HG02970 (cell line): Measurements from ENCODE around the gene FARP2.

Experiments
- ATAC-seq: cut with Tn5 transposase; IDR thresholded peaks from one replicate; pipeline ENCODE4 v1.9.1; 2021; ENCODE audit warnings: mild to moderate bottlenecking, moderate library complexity, moderate number of reproducible peaks; ENCODE audit not compliant: unreplicated experiment, low FRiP score

The FARP2 gene

GRCh38 chr2:241324775-241325174, 31.3 kb upstream of the FARP2 start:
- no peak for ATAC-seq

DNA sequence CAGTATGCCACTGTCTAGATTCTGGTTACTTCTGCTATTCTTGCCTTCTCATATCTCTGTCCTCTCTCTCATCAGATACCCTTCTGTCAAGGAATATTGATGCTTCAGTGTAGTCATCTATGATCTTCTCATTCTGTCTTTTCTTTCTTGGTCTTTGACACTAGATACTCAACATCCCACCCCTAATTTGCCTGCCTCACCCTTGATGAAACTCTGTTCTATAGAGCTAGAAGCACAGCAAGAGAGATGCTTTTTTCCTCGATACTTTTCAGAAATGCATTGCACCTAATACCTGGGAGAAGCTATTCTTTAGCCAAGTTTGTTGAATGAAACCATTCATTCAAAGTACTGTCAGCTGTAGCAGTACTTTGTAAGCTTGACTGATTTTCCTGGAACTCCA, 30.8 kb upstream of the FARP2 start:
- no peak for ATAC-seq

DNA sequence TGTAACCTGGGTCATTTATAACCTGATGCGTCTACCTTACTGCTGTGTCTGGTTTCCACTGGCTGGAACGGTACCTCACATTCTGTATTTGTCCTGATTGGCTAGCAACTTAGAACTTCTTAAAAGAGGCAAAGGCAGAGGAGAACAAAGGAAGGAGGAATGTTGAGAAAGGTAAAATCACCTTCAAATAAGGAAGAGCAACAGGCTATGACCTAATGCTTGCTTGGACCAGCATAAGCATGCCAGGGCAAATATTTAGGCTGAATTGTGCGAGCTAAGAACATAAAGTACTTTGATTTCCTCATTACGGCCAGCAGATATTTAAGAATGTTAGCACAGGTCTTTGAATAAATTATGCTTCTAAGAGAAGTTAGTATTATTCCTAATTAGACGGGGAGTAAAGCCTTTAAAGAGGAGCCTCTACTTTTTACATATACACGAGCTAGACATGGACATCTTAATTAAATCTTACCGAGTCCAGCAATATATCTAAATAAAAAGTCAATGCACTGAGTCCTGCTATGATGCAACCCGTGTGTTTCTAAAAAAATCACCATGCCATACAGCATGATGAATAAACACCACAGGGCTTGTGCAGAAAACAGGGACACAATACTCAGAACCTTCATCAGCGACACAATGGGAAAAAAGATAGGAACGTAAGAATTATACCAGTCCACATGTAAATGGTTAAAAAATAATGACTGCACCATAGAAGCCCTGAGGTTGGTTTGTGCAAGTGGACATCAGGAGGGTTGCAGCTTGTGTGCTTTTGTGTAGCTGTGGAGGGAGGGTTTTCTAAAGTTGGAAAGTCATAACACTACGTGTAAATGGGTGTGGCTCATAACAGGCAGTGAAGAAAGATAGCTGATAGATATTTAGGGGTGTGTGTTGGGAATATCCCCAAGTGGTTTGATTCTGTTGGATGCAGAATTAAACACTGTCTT, 26.1 kb upstream of the FARP2 start:
- no peak for ATAC-seq

DNA sequence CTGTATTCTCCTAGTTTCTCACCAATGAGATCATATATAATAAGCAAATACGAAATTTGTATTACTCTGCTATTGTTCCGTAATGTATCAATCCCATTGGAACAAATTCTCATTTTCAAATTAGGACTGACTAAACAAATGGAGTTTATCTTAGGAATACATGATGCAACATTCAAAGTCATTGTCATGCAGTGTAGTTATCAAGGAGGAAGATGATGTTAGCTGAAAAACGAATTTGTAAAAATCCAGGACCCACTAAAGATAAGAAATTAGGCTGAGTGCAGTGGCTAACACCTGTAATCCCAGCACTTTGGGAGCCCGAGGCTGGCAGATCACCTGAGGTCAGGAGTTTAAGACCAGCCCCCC, 25.5 kb upstream of the FARP2 start:
- no peak for ATAC-seq

DNA sequence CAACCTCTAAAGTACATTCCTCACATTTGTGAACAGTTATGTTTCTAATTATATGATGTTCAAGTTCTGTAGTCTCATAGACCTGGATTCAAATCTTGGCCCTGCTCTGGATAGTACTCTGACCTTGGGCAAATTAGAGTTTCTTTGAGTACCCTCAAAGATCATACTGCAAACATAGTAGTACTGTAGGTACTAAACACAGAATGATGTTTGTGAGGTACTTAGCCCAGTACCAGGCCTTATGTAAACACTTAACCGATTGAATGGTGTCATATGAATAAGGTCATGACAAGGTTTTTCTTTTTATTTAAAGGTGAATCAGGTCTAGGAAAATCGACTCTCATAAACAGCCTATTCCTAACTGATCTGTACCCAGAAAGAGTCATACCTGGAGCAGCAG, 21.3 kb upstream of the FARP2 start:
- no peak for ATAC-seq

DNA sequence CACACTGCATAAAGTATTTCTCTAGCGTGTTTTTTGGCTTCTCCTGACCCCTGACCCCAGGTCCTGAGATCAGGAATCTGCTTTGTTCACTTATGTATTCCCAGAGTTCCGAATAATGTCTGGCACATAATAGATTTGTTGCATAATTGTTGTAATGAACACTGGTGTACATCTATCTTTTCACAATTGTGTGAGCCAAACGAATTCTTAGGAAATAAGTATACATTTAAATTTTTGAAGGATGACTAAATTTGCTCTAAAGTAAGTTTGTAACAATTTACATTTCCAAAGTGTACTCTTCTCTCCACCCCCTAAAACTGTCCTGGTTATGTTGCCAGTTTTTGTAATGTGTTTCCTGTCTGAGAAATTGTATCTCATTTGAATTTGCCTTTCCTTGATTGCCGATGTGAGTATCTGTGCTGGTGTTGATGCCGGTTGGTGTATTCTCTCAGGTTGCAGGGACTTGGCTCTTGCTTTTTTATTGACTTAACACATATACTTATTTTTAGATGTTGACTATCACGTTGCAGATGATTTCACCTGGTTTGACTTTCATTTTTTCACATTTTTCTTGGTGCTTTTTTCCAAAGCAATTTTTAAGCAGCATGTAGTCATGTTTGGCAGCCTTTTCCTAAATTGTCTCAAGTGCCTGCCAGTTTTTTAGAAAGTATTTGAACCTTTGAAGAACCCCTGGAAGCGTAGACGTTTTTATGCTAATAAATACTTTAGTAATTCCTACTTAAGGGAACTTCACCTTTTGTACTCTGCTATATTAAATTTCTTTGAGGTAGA, 16.1 kb upstream of the FARP2 start:
- ATAC-seq: no peak

GRCh38 chr2:241340631-241341163, 15.4 kb upstream of the FARP2 start:
- ATAC-seq: no peak

- ATAC-seq: no peak
Measured at GRCh38 chr2:241344925-241345651, 11.0 kb upstream of the FARP2 start.

GRCh38 chr2:241349941-241350340, 6.1 kb upstream of the FARP2 start:
- ATAC-seq: no peak

DNA sequence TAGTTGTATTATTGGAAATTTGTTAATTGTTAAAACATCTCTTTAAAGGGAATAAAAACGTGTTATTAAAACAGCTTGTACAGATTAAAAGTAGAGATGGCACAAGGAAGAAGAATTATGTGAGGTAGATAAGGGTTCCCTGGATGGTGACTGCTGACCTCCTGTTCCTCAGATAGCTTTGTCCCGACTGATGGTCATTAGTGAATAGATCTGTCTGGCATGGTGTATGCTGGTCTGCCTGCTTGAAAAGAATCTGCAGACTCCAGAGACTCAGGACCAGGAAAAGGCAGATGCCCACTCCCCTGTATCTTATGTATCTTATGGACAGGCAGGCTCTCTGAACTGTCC, 5.6 kb upstream of the FARP2 start:
- ATAC-seq: no peak

DNA sequence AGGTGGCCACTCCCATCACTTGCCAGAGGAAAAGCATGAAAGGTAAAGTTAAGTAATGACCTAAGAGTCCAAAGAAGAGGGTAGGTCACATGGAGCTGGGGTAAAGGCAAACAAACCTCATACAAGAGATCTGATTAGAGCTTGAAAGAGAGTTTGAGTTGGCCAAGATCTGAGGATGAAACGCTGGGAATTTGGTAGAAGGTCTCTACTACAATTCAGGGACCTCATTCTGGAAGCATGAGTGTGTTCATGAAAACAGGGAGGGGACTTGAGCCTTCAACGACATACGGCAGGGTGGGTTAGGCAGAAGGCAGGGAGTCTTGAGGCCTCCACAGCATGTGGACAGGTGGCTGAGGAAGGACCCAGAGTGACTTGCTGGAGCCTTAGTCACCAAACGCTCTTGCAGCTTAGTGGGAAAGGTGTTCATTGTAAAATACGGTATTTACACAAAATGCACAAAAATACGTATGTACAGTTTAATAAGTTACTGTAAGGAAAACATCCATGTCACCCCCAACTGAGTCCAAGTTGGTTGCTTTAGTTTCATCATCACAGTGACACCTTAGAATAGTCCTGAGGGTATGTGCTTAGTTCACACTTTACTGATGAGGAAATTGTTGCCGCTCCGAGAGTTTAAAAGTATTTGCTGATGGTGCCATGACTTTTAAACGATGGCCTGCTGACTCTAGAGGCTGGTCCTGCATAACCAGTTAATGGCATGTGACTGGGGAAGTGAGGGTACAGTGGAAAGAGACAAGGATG, 5.0 kb upstream of the FARP2 start:
- ATAC-seq: no peak

DNA sequence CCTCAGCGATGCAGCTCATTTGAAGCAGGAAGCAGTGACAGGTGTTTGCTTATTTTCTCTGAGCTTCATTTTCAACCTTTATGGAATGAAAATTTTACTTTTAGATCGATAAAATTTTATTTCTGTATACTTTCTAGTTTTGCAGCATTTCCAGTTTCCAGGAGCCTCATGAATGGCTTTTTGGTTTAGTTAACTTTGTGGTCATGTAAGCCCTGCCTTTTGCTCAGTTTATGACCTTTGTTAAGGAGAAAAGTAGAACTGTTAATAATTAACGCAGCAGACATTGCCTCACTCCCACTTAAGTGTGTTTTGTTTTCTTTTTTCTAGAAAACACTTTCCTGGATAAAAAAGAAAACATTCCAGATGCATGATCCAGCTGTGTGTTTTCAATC, 4.4 kb upstream of the FARP2 start:
- ATAC-seq: no peak

- no peak for ATAC-seq
Measured at GRCh38 chr2:241352227-241352626, 3.9 kb upstream of the FARP2 start.

- ATAC-seq: no peak
Measured at GRCh38 chr2:241354668-241355658, 1.1 kb upstream of the FARP2 start.

DNA sequence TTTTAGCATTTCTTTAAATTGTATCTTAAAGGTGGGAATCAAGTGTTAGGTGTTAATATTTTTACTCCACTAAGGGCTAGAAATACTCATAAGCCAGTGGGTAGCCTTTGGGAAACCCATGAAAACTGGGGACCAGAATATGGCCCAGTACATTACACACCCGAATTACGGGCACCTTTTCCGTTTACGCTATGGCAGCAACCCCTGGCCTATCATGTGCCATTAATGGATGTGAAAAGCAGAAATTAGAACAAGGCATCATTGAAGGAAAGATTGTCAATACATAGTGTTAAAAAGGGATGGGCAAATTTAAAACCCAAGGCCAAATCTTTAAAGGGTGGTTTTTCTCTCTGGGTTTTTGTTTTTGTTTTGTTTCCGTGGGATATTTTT, 781 bp downstream of the FARP2 start:
- no peak for ATAC-seq

- no peak for ATAC-seq
Measured at GRCh38 chr2:241357531-241357930, 1.4 kb downstream of the FARP2 start.

DNA sequence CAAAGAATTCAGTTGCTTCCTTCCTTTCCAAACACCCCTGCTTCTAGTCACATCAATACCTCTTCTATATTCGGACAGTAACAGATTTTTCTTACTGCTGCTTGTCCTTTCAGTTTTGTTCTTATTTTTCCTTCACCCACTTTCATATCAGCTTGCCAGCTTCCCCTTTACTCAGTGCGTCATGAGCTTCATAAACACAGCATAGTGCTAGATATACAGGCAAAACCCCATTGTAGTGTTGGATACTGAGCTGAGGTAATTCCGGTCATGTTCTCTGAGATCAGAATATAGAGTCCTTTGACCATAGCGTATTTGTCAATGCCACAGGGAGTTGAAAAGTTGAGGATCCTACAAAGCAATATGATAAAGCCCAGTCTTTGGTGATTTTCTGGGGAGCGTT, 2.4 kb downstream of the FARP2 start:
- ATAC-seq: no peak

DNA sequence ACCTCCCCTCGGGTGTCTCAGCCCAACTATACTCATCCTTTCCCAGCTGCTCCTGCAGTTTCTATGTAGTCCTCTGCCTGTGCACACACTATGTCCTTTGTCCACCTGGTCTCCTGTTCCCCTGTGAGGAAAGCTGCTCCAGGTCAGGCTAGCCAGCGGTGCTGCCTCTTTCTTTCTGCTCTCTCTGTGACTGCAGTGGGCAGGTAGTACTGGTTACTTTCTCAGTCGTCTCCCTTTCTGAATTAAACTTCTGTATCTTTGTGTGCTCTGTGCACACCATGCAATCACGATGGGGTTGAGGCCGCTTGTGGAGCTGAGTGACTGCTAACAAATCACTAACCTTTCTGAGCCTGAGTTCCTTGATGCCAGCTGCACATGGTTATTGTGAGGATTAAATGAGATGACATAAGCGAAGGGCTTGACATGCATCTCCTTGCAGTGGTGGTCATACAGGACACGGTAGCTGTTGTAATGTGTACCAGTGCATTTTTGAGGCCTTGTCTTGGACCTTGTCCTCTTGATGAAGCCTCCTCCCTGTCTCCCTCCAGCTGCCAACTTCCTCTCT, 3.5 kb downstream of the FARP2 start:
- no peak for ATAC-seq

GRCh38 chr2:241363426-241363825, 7.3 kb downstream of the FARP2 start:
- no peak for ATAC-seq
